Trophoblast cell (in vitro differentiated cells and primary cell): ENCODE results near the gene FIGLA.

ENCODE experiments used
- DNase-seq, 2 donors: peaks; one replicate each; pipeline ENCODE4 v3.0.0-alpha.2; 2016
- H2AFZ ChIP-seq: 2 replicates; pipeline ENCODE4 v1.6.1; 2013; ENCODE audit warnings: low read length, moderate library complexity, mild to moderate bottlenecking; ENCODE audit not compliant: insufficient read depth, poor library complexity
- H2AK5ac ChIP-seq: 2 replicates; pipeline ENCODE4 v1.6.1; 2013; ENCODE audit warnings: mild to moderate bottlenecking, low read length
- H2BK120ac ChIP-seq: 2 replicates; pipeline ENCODE4 v1.6.1; 2013; ENCODE audit warnings: low read length, mild to moderate bottlenecking, moderate library complexity; ENCODE audit not compliant: insufficient read depth, poor library complexity
- H2BK12ac ChIP-seq: 2 replicates; pipeline ENCODE4 v1.6.1; 2013; ENCODE audit warnings: mild to moderate bottlenecking, low read length, moderate library complexity
- H2BK5ac ChIP-seq: 2 replicates; pipeline ENCODE4 v1.6.1; 2013; ENCODE audit warnings: low read length, low read depth, moderate library complexity, mild to moderate bottlenecking; ENCODE audit not compliant: poor library complexity
- H3K14ac ChIP-seq: 2 replicates; pipeline ENCODE4 v1.6.1; 2013; ENCODE audit warnings: mild to moderate bottlenecking, low read length
- H3K18ac ChIP-seq: 2 replicates; pipeline ENCODE4 v1.6.1; 2013; ENCODE audit warnings: mild to moderate bottlenecking, low read length
- H3K23ac ChIP-seq: 2 replicates; pipeline ENCODE4 v1.6.1; 2013; ENCODE audit warnings: low read length
- H3K27ac ChIP-seq: 2 replicates; pipeline ENCODE4 v1.5.1; 2013; ENCODE audit warnings: low read depth, mild to moderate bottlenecking, inconsistent platforms, low read length, moderate library complexity
- H3K27me3 ChIP-seq: 2 replicates; pipeline ENCODE4 v1.6.1; 2013; ENCODE audit warnings: inconsistent platforms, mild to moderate bottlenecking, low read length, moderate library complexity; ENCODE audit not compliant: insufficient read depth
- H3K36me3 ChIP-seq, 2 experiments: 1 replicate in 1 of 2; 2 replicates in 1 of 2; pipeline ENCODE4 v1.6.1; 2013; ENCODE audit warnings: low read length in 2 of 2, mild to moderate bottlenecking in 2 of 2, moderate library complexity in 1 of 2; ENCODE audit not compliant: insufficient read depth in 2 of 2, control insufficient read depth in 1 of 2
- H3K4ac ChIP-seq: 2 replicates; pipeline ENCODE4 v1.6.1; 2013; ENCODE audit warnings: low read depth, mild to moderate bottlenecking, low read length, moderate library complexity
- H3K4me1 ChIP-seq, 2 experiments: 1 replicate in 1 of 2; 2 replicates in 1 of 2; pipeline ENCODE4 v1.6.1; 2013; ENCODE audit warnings: low read length in 2 of 2, mild to moderate bottlenecking in 2 of 2, moderate library complexity in 1 of 2; ENCODE audit not compliant: insufficient read depth in 2 of 2, control insufficient read depth in 1 of 2
- H3K4me2 ChIP-seq: 2 replicates; pipeline ENCODE4 v1.6.1; 2013; ENCODE audit warnings: inconsistent platforms, mild to moderate bottlenecking, low read length, moderate library complexity
- H3K4me3 ChIP-seq: 2 replicates; pipeline ENCODE4 v1.5.1; 2013; ENCODE audit warnings: mild to moderate bottlenecking, low read depth, low read length, inconsistent platforms
- H3K79me1 ChIP-seq: one replicate; pipeline ENCODE4 v1.6.1; 2013; ENCODE audit warnings: low read length
- H3K79me2 ChIP-seq: 2 replicates; pipeline ENCODE4 v1.6.1; 2013; ENCODE audit warnings: low read length, mild to moderate bottlenecking; ENCODE audit not compliant: control insufficient read depth, insufficient read depth, poor library complexity
- H3K9ac ChIP-seq: 2 replicates; pipeline ENCODE4 v1.6.1; 2013; ENCODE audit warnings: mild to moderate bottlenecking, low read length
- H3K9me3 ChIP-seq: 2 replicates; pipeline ENCODE4 v1.6.1; 2013; ENCODE audit warnings: low read depth, mild to moderate bottlenecking, control low read depth, inconsistent platforms, low read length; ENCODE audit not compliant: insufficient read depth
- H4K12ac ChIP-seq: 2 replicates; pipeline ENCODE4 v1.6.1; 2013; ENCODE audit warnings: low read depth, mild to moderate bottlenecking, low read length, moderate library complexity
- H4K8ac ChIP-seq: 2 replicates; pipeline ENCODE4 v1.6.1; 2013; ENCODE audit warnings: low read depth, mild to moderate bottlenecking, low read length, moderate library complexity
- H4K91ac ChIP-seq: one replicate; pipeline ENCODE4 v1.6.1; 2013; ENCODE audit warnings: low read depth, mild to moderate bottlenecking, low read length, moderate library complexity
- WGBS: extraction: QIAGEN DNeasy Blood & Tissue Kit; methylation state at CpG from one replicate; pipeline ENCODE4 v1.1.7; 2013; ENCODE audit warnings: missing lambda C conversion rate; ENCODE audit not compliant: insufficient read length, insufficient coverage; ENCODE audit errors: extremely low coverage; 5-methylcytosine and 5-hydroxymethylcytosine counted together

The FIGLA gene

GRCh38 chr2:70834106-70834505, 43.7 kb upstream of the FIGLA start:
- H3K4me3 ChIP-seq, result no peak overlapping the region
- H2AFZ ChIP-seq, result no peak overlapping the region
- no peak overlapping the region for H3K9ac ChIP-seq
- H4K91ac ChIP-seq, result no peak overlapping the region
- no peak overlapping the region for H2BK12ac ChIP-seq
- WGBS, result no CpG with 5 or more reads among the region's 2 CpGs
- H4K8ac ChIP-seq, result no peak overlapping the region
- no peak overlapping the region for H2AK5ac ChIP-seq
- no peak overlapping the region for H3K23ac ChIP-seq
- no peak overlapping the region for H2BK120ac ChIP-seq
- no peaks in the 10 kb centered on the region for H3K27me3 ChIP-seq
- H2BK5ac ChIP-seq, result no peak overlapping the region
- no peak overlapping the region for H3K27ac ChIP-seq
- H3K14ac ChIP-seq, result no peak overlapping the region
- H3K4me2 ChIP-seq, result no peak overlapping the region
- no peaks in the 10 kb centered on the region for H3K36me3 ChIP-seq
- H3K4ac ChIP-seq, result no peak overlapping the region
- no peaks in the 10 kb centered on the region for H3K79me1 ChIP-seq
- no peak overlapping the region for H3K18ac ChIP-seq
- no peak overlapping the region for H4K12ac ChIP-seq
- peaks cover 4% of the 10 kb centered on the region for H3K9me3 ChIP-seq
- no peaks in the 10 kb centered on the region for H3K79me2 ChIP-seq
- DNase-seq, result no peak
- H3K4me1 ChIP-seq, result no peaks in the 10 kb centered on the region

- Histone ChIP-seq H3K79me2 (no peaks in the 10 kb centered on the region), H3K14ac (no peak overlapping the region), H2BK5ac (no peak overlapping the region), H3K9me3 (peaks cover 4% of the 10 kb centered on the region), H4K12ac (no peak overlapping the region), H3K9ac (no peak overlapping the region), H3K27ac (no peak overlapping the region), H3K4ac (no peak overlapping the region), H3K4me1 (no peaks in the 10 kb centered on the region), H2BK120ac (no peak overlapping the region), H2AFZ (no peak overlapping the region), H4K8ac (no peak overlapping the region), H3K79me1 (no peaks in the 10 kb centered on the region), H3K36me3 (no peaks in the 10 kb centered on the region), H2AK5ac (no peak overlapping the region), H2BK12ac (no peak overlapping the region), H3K4me2 (no peak overlapping the region), H3K23ac (no peak overlapping the region), H3K18ac (no peak overlapping the region), H4K91ac (no peak overlapping the region), H3K27me3 (no peaks in the 10 kb centered on the region), H3K4me3 (no peak overlapping the region)
- no CpG with 5 or more reads among the region's 1 CpG for WGBS
- no peak for DNase-seq
Measured at GRCh38 chr2:70833246-70833645, 42.8 kb upstream of the FIGLA start.

- no peak overlapping the region for H4K91ac ChIP-seq
- no peaks in the 10 kb centered on the region for H3K4me1 ChIP-seq
- no peak overlapping the region for H2BK120ac ChIP-seq
- H2BK5ac ChIP-seq, result no peak overlapping the region
- no peak overlapping the region for H4K12ac ChIP-seq
- H3K18ac ChIP-seq, result no peak overlapping the region
- H2AFZ ChIP-seq, result no peak overlapping the region
- H2AK5ac ChIP-seq, result no peak overlapping the region
- no peak overlapping the region for H3K14ac ChIP-seq
- H3K4me3 ChIP-seq, result no peak overlapping the region
- no peak overlapping the region for H2BK12ac ChIP-seq
- no peaks in the 10 kb centered on the region for H3K27me3 ChIP-seq
- no peak overlapping the region for H4K8ac ChIP-seq
- WGBS, result no CpG with 5 or more reads among the region's 2 CpGs
- no peak overlapping the region for H3K9ac ChIP-seq
- H3K27ac ChIP-seq, result no peak overlapping the region
- H3K79me1 ChIP-seq, result no peaks in the 10 kb centered on the region
- H3K23ac ChIP-seq, result no peak overlapping the region
- no peak overlapping the region for H3K4ac ChIP-seq
- H3K79me2 ChIP-seq, result no peaks in the 10 kb centered on the region
- H3K4me2 ChIP-seq, result no peak overlapping the region
- H3K36me3 ChIP-seq, result no peaks in the 10 kb centered on the region
- peaks cover 4% of the 10 kb centered on the region for H3K9me3 ChIP-seq
- no peak for DNase-seq
Measured at GRCh38 chr2:70832386-70832785, 41.9 kb upstream of the FIGLA start.

DNA sequence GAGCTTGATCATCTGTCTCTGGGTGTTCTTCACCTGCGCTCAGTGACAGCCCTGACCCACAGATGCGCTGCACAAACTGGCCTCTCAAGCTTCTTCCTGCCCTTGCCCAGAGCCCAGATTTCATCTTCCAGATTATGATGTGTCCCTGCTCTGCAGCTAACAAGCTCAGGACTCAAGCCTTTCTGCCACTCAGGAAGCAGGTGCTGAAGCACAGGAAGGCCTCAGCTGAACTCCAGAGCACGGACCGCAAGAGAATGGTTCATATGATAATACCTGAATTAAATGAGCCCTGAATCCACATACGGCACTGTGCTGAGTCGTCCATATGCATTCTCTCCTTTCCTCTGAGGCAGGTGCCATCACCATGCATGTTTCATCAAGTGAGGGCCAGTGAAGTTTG, 41.4 kb upstream of the FIGLA start:
- Histone ChIP-seq H2AFZ (no peak overlapping the region), H2BK5ac (no peak overlapping the region), H4K8ac (no peak overlapping the region), H3K9ac (no peak overlapping the region), H3K4me1 (no peaks in the 10 kb centered on the region), H3K79me1 (no peaks in the 10 kb centered on the region), H2BK120ac (no peak overlapping the region), H3K4me3 (no peak overlapping the region), H3K36me3 (no peaks in the 10 kb centered on the region), H3K4ac (no peak overlapping the region), H2AK5ac (no peak overlapping the region), H4K12ac (no peak overlapping the region), H3K4me2 (no peak overlapping the region), H2BK12ac (no peak overlapping the region), H4K91ac (no peak overlapping the region), H3K18ac (no peak overlapping the region), H3K23ac (no peak overlapping the region), H3K27ac (no peak overlapping the region), H3K9me3 (peaks cover 4% of the 10 kb centered on the region), H3K14ac (no peak overlapping the region), H3K27me3 (no peaks in the 10 kb centered on the region), H3K79me2 (no peaks in the 10 kb centered on the region)
- DNase-seq, result no peak
- no CpG with 5 or more reads among the region's 6 CpGs for WGBS
